Thoracic aorta endothelial cell (primary cell): ENCODE measurements around the gene U2AF1. TPM values are rescaled to one million over a fixed set of nuclear protein-coding genes. Genes with fewer than 3 reads are reported as not detected.

Experiments used
- total RNA-seq: library from RNA; depleted of rRNA; stranded (reverse); fragments of >200 nt; gene quantifications from 2 replicates; pipeline ENCODE4 v1.2.3, GENCODE V29; 2012

The U2AF1 gene
- 68.1 and 76.5 TPM in 2 replicates for total RNA-seq

GRCh38 chr21:43106965-43107793 lies at the start of gene U2AF1:
Gene U2AF1, minus strand, starts transcription at chr21:43107570. Its CDS starts 76 bp downstream, at chr21:43107494.

GRCh38 chr21:43075170-43076022 lies 32.0 kb downstream of the U2AF1 start, which contains the start of gene CBS:
Gene CBS, minus strand, starts transcription at chr21:43075835. Its CDS starts 3,642 bp downstream, at chr21:43072193.

Other genes with a start within 250 kb of the U2AF1 start
- gene WDR4, start 228.0 kb downstream of the U2AF1 start, total RNA-seq: 24.1 and 26.9 TPM in 2 replicates
- gene NDUFV3, start 214.3 kb downstream of the U2AF1 start, total RNA-seq: 61.2 and 68.8 TPM in 2 replicates
- gene ERVH48-1, start 181.9 kb downstream of the U2AF1 start, total RNA-seq: not detected in 2 replicates
- 12.6 and 17.2 TPM in 2 replicates for gene PKNOX1, start 133.0 kb downstream of the U2AF1 start, total RNA-seq
- 17.9 and 46.3 TPM in 2 replicates for gene CBS, start 31.7 kb downstream of the U2AF1 start, total RNA-seq
- gene CRYAA, start 61.4 kb upstream of the U2AF1 start, total RNA-seq: not detected in 2 replicates